KMS-11 (cell line): ENCODE results near the gene PSMC5.

Experiments
- H2AFZ ChIP-seq: fragments of 200-600 bp; sonication (generic); 2 replicates; pipeline ENCODE4 v1.6.1; 2016; ENCODE audit warnings: antibody characterized with exemption, mixed run types, low read depth
- H3K27ac ChIP-seq: fragments of 200-600 bp; sonication (generic); 2 replicates; pipeline ENCODE4 v1.6.1; 2016; ENCODE audit warnings: mild to moderate bottlenecking, mixed run types
- H3K27me3 ChIP-seq: fragments of 200-600 bp; sonication (generic); 2 replicates; pipeline ENCODE4 v1.6.1; 2017; ENCODE audit warnings: mild to moderate bottlenecking, low read depth, mixed run types, moderate library complexity; ENCODE audit not compliant: insufficient read depth
- H3K36me3 ChIP-seq: fragments of 200-600 bp; sonication (generic); 2 replicates; pipeline ENCODE4 v1.6.1; 2017; ENCODE audit warnings: mild to moderate bottlenecking, mixed run types; ENCODE audit not compliant: insufficient read depth
- H3K4me1 ChIP-seq: fragments of 200-600 bp; sonication (generic); 2 replicates; pipeline ENCODE4 v1.6.1; 2016; ENCODE audit warnings: mild to moderate bottlenecking, low read depth, mixed run types; ENCODE audit not compliant: poor library complexity, severe bottlenecking
- H3K4me2 ChIP-seq: fragments of 200-600 bp; sonication (generic); 2 replicates; pipeline ENCODE4 v1.7.0; 2016; ENCODE audit warnings: mild to moderate bottlenecking, mixed run types
- H3K4me3 ChIP-seq: fragments of 200-600 bp; sonication (generic); IDR thresholded peaks from 2 replicates; pipeline ENCODE4 v1.6.1; 2017; ENCODE audit warnings: low read depth, low read length, mixed read lengths; ENCODE audit not compliant: insufficient read depth
- H3K79me2 ChIP-seq: fragments of 200-600 bp; sonication (generic); 2 replicates; pipeline ENCODE4 v1.6.1; 2016; ENCODE audit warnings: low read depth, mixed run types; ENCODE audit not compliant: insufficient read depth
- H3K9ac ChIP-seq: fragments of 200-600 bp; sonication (generic); 2 replicates; pipeline ENCODE4 v1.6.1; 2016; ENCODE audit warnings: mild to moderate bottlenecking, mixed run types
- H4K20me1 ChIP-seq: fragments of 200-600 bp; sonication (generic); 2 replicates; pipeline ENCODE4 v1.6.1; 2016; ENCODE audit warnings: mild to moderate bottlenecking, mixed run types; ENCODE audit not compliant: insufficient read depth
- TF ChIP-seq, protein P1 (sequence below): fragments of 200-600 bp; sonication (generic); conservative IDR thresholded peaks from 2 replicates; pipeline ENCODE4 v1.6.1; 2017; ENCODE audit warnings: low read depth, mild to moderate bottlenecking, antibody characterized with exemption, low read length, moderate library complexity, mixed read lengths

The PSMC5 gene

GRCh38 chr17:63830904-63831491 lies 3.8 kb downstream of the PSMC5 start:
- H3K27ac ChIP-seq = no peak overlapping the region

DNA sequence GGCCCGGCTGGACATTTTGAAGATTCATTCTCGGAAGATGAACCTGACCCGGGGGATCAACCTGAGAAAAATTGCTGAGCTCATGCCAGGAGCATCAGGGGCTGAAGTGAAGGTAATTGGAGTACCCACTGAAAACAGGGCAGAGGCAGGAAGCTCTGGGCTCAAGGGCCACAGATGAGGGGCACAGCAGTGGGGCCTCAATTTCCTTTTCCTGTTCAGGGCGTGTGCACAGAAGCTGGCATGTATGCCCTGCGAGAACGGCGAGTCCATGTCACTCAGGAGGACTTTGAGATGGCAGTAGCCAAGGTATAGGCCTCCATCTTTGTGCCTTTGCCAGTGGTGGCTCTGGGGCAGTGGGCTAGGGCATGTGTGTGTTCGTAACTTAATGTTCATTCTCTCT lies 4.3 kb downstream of the PSMC5 start:
- H3K79me2 ChIP-seq = peaks cover 36% of the 10 kb centered on the region
- TF ChIP-seq, protein P1, sequence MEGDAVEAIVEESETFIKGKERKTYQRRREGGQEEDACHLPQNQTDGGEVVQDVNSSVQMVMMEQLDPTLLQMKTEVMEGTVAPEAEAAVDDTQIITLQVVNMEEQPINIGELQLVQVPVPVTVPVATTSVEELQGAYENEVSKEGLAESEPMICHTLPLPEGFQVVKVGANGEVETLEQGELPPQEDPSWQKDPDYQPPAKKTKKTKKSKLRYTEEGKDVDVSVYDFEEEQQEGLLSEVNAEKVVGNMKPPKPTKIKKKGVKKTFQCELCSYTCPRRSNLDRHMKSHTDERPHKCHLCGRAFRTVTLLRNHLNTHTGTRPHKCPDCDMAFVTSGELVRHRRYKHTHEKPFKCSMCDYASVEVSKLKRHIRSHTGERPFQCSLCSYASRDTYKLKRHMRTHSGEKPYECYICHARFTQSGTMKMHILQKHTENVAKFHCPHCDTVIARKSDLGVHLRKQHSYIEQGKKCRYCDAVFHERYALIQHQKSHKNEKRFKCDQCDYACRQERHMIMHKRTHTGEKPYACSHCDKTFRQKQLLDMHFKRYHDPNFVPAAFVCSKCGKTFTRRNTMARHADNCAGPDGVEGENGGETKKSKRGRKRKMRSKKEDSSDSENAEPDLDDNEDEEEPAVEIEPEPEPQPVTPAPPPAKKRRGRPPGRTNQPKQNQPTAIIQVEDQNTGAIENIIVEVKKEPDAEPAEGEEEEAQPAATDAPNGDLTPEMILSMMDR = no peak

More at GRCh38 chr17:63830904-63831491, 3.8 kb downstream of the PSMC5 start:
- Histone ChIP-seq H3K9ac (no peak overlapping the region), H3K4me3 (no peak overlapping the region), H2AFZ (no peak overlapping the region), H3K4me2 (no peak overlapping the region), H3K27me3 (no peaks in the 10 kb centered on the region), H3K36me3 (peaks cover 30% of the 10 kb centered on the region; the same call in 1 of the 2 replicates), H4K20me1 (no peaks in the 10 kb centered on the region), H3K4me1 (peaks cover 19% of the 10 kb centered on the region), H3K79me2 (peaks cover 37% of the 10 kb centered on the region)
- TF ChIP-seq, protein P1 = no peak

DNA sequence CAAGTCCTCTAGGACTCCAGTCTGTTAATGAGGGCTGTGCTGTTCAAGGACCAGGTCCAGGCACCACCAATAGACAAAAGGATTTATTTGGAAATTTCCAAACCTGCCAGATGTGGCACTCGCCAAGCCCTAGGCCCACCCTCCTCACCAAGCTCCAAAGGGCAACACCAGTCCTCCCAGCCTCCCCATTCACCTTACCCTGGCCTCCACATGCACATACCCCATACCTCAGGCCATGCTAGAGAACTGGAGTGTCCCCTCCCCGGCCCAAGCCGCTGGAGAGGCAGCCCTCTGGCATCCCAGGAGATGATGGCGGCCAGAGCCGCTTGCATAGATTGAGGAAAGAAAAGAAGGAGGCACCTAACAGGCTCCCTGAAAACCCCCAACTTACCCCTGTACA lies 4.8 kb downstream of the PSMC5 start:
- Histone ChIP-seq H3K4me2 (no peak overlapping the region), H3K27ac (no peak overlapping the region), H3K36me3 (peaks cover 30% of the 10 kb centered on the region; the same call in 1 of the 2 replicates), H3K4me1 (peaks cover 17% of the 10 kb centered on the region), H3K4me3 (no peak overlapping the region), H3K79me2 (peaks cover 38% of the 10 kb centered on the region), H4K20me1 (no peaks in the 10 kb centered on the region), H3K9ac (no peak overlapping the region), H2AFZ (no peak overlapping the region), H3K27me3 (no peaks in the 10 kb centered on the region)
- TF ChIP-seq, protein P1 = no peak

More for the DNA sequence above, 4.3 kb downstream of the PSMC5 start:
- no peak overlapping the region for H3K9ac ChIP-seq
- H3K4me1 ChIP-seq = peaks cover 17% of the 10 kb centered on the region
- no peak overlapping the region for H3K4me3 ChIP-seq
- H2AFZ ChIP-seq = no peak overlapping the region
- H3K27me3 ChIP-seq = no peaks in the 10 kb centered on the region
- H3K27ac ChIP-seq = no peak overlapping the region
- H4K20me1 ChIP-seq = no peaks in the 10 kb centered on the region
- H3K4me2 ChIP-seq = no peak overlapping the region
- H3K36me3 ChIP-seq = peaks cover 30% of the 10 kb centered on the region; the same call in 1 of the 2 replicates

DNA sequence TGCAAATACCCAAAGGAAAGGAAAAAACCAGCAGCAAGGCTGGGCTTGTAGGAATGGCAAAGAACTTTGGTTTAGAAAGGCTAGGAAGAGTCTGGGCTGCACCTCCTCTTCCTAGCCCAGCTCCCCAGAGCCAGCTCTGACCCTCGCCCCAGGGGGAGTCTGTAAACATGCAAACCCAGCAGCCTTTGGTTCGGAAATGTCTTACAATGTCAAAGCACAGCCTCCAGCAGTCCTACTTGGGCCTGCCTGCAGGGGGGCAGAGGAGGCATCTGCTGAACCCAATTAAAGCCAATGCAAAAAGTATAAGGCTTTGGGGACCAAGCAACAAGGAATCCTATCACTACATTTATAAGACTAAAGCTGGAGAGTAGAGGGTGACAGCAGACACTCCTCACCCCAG lies 5.2 kb downstream of the PSMC5 start:
- Histone ChIP-seq H3K79me2 (peaks cover 43% of the 10 kb centered on the region), H3K4me1 (peaks cover 17% of the 10 kb centered on the region), H3K36me3 (peaks cover 30% of the 10 kb centered on the region; the same call in 1 of the 2 replicates), H3K4me3 (no peak overlapping the region), H3K27me3 (no peaks in the 10 kb centered on the region), H3K27ac (no peak overlapping the region), H3K9ac (no peak overlapping the region), H4K20me1 (no peaks in the 10 kb centered on the region), H3K4me2 (no peak overlapping the region), H2AFZ (no peak overlapping the region)
- TF ChIP-seq, protein P1 = no peak; the same call in 1 of the 2 replicates
